ENCODE data around the gene ACTN1.

The ACTN1 gene

GRCh38 chr14:68994056-68994455 is 15.0 kb upstream of the ACTN1 start:
- POLR2A ChIA-PET: no interaction called here

DNA sequence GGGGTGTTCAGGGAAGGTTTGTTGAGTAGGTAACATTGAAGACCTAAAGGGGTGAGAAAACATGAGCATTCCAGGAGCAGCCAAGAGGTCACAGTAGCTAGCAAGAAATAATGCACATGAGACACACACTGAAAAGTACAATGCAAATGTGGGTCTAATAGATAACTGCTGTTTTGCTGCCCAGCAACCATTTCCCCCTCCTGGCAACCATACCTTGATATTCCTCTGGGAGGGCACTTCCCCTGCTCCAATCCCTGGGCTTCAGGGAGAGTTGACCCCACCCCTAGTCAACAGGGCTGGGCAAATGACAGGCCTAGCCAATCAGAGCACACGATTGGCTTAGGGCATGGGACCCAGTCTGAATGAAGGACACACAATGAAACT is 8.5 kb upstream of the ACTN1 start:
- TF ChIP-seq CTCF (IDR thresholded peaks at IDR 0.05; ENCODE audit: control extremely low read depth, extremely low read depth, low read depth, missing control alignments): no peak
- POLR2A ChIA-PET: no interaction called here

More at GRCh38 chr14:68994056-68994455, 15.0 kb upstream of the ACTN1 start:
- TF ChIP-seq CTCF (IDR thresholded peaks at IDR 0.05; ENCODE audit: control extremely low read depth, extremely low read depth, low read depth, missing control alignments): no peak
- CTCF ChIA-PET: no interaction called here
- no peak for DNase-seq (ENCODE audit: extremely low spot score)

GRCh38 chr14:68986926-68987652 is 8.0 kb upstream of the ACTN1 start:
- no peak for TF ChIP-seq CTCF (IDR thresholded peaks at IDR 0.05; ENCODE audit: control extremely low read depth, extremely low read depth, low read depth, missing control alignments)
- ChIA-PET CTCF (no interaction called here), POLR2A (no interaction called here)
- no peak for DNase-seq (ENCODE audit: extremely low spot score)

More for the DNA sequence above, 8.5 kb upstream of the ACTN1 start:
- CTCF ChIA-PET: interaction anchor here (1.5 kb wide), 1 partner anchor 14 kb away, joined by 4 read pairs; no protein-coding TSS in a partner anchor
- DNase-seq (ENCODE audit: extremely low spot score): no peak

GRCh38 chr14:68986225-68986624 is 7.1 kb upstream of the ACTN1 start:
- CTCF ChIA-PET: no interaction called here

GRCh38 chr14:68984686-68985085 is 5.6 kb upstream of the ACTN1 start:
- TF ChIP-seq CTCF (IDR thresholded peaks at IDR 0.05; ENCODE audit: control extremely low read depth, extremely low read depth, low read depth, missing control alignments): no peak
- ChIA-PET POLR2A (no interaction called here), CTCF (interaction anchor here (1.3 kb wide), 1 partner anchor 51 kb away, joined by 3 read pairs; no protein-coding TSS in a partner anchor)
- DNase-seq (ENCODE audit: extremely low spot score): no peak

More at GRCh38 chr14:68986225-68986624, 7.1 kb upstream of the ACTN1 start:
- POLR2A ChIA-PET: no interaction called here
- no peak for DNase-seq (ENCODE audit: extremely low spot score)
- no peak for TF ChIP-seq CTCF (IDR thresholded peaks at IDR 0.05; ENCODE audit: control extremely low read depth, extremely low read depth, low read depth, missing control alignments)

GRCh38 chr14:68983191-68983590 is 4.1 kb upstream of the ACTN1 start:
- no peak for DNase-seq (ENCODE audit: extremely low spot score)
- ChIA-PET POLR2A (no interaction called here), CTCF (no interaction called here)
- no peak for TF ChIP-seq CTCF (IDR thresholded peaks at IDR 0.05; ENCODE audit: control extremely low read depth, extremely low read depth, low read depth, missing control alignments)
